Activated CD4-positive, alpha-beta T cell treated with anti-CD3 and anti-CD28 coated beads for 24 hours (primary cell): ENCODE measurements around the gene ANO3.
"Not testable (repeated sequence)": the region's sequence is repeated elsewhere in the genome, so short reads cannot be mapped to it uniquely, and the experiment has no call there.

Experiments
- DNase-seq, 2 donors: peaks; one replicate each; pipeline ENCODE4 v3.0.0-alpha.2; 2020; ENCODE audit warnings: low read depth in 2 of 2

ANO3 gene

DNA sequence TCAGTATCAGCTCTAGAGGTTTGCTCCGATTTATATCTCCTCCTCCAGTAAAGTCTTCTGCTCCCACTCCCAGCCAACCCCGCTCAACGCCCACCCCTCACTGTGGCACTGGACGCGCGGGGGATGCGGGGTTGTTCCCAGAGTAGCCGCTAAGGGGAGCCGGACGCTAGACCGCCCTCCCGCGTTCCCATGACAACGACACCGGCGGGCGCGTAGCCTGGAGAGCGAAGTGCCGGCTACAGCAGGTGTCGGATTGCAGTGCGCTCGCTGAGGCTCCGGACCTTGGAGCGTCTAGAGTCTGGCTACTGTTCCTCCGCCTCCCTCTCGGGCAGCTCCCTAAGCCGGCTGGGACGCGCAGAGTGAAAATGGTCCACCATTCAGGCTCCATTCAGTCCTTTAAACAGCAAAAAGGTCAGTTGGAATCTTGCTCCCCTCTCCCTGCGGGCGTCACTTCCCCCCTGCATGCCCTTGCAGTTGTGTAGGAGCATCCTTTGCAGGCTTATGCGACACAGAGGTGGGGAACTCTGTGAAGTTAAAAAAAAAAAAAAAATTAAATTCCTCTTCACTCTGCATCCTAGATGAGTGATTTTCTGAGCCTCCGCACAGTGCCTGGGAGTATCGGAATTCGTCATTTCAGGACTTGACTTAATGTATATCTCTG is at the start of gene ANO3:
TSS of gene ANO3 (plus strand) at position 220 of the 661 bp plus-strand sequence. CDS start at position 366, 146 bp downstream.
- DNase-seq: no peak

DNA sequence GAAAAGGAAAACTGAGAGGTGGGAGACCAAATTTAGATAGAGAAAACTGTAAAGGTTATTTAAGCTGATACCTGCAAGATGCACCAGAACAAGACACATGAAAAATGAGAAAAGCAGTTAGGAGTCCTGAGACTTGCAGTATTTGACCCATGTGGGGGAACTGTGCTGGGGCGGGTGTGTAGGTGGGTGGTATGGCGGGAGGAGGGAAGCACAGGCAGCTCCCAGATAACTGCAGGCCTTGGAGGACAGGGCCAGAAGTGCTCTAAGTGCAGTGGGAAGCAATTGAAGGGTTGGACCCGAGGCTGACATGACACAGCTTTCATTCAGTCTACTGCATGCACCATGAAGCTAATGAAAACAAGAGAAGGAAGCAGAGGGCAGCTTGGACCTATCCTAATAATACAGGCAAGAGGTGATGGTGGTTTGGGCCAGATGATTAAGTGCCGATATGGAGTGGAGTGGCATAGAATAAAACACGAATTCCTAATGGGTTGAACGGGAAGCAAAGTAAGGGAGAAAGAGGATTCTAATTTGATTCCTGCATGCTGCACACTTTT is 48.0 kb upstream of the ANO3 start:
- no peak for DNase-seq

DNA sequence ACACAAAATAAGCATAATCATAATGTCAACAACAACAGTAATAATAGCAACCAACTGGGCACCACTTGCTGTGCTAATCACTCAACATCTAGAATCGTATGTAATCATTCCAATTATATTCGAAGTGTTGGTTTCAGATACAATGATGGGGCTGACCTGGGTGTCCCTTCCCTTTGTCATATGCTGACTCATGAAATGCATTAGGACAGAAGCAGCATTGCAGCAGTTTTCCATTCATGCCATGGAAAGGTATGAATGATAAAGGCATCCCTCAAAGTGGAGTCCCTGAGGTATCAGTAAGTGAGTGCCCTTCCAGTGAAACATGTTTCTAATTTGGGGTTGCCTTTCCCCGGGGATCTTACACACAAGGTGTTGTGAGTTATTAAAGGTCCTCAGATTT is 46.3 kb upstream of the ANO3 start:
- no peak for DNase-seq

- DNase-seq: no peak
Observed at GRCh38 chr11:26286472-26287066, 45.4 kb upstream of the ANO3 start.

GRCh38 chr11:26287067-26287518 is 44.8 kb upstream of the ANO3 start:
- no peak for DNase-seq

GRCh38 chr11:26297189-26297975 is 34.5 kb upstream of the ANO3 start:
- no peak for DNase-seq

GRCh38 chr11:26316372-26316771 is 15.6 kb upstream of the ANO3 start:
- not testable (repeated sequence) for DNase-seq

DNA sequence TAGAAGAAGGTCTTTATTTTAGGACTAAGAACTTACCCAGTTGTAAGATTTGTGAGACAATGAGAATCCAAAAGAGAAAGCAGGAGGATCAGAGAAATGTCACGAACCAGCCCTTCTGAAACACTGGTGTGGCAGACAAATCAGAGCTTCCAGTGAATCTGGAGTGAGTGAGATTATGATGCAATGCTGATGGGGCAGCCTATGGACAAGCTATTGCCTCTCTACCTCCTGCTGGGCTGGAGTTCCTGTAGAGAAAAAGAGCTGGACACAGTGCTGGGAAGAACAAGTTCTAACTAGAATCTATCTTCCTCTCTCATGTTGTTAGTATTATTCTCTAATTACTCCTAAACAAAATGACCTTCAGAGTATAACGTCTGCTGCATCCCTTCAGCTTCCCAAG is 12.0 kb upstream of the ANO3 start:
- no peak for DNase-seq

DNA sequence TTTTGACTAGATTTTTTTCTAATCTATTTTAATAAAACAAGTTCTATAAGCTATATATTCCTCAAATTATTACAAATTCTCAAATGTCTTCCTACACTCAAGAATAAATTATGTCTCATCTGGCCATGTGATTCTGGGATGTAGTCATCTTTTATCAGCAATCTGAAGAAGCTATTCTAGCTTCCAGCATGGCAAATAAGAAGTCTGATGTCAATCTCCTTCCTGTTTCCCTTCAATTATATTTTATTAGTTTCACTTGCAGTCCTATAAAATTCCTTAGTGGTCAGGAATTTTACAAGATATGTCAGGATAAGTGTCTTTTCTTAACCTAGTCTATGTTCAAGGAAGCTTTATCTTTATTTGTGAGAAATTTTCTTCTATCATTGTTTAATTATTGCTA is 10.4 kb upstream of the ANO3 start:
- no peak for DNase-seq

- no peak for DNase-seq
Observed at GRCh38 chr11:26322335-26323067, 9.4 kb upstream of the ANO3 start.

DNA sequence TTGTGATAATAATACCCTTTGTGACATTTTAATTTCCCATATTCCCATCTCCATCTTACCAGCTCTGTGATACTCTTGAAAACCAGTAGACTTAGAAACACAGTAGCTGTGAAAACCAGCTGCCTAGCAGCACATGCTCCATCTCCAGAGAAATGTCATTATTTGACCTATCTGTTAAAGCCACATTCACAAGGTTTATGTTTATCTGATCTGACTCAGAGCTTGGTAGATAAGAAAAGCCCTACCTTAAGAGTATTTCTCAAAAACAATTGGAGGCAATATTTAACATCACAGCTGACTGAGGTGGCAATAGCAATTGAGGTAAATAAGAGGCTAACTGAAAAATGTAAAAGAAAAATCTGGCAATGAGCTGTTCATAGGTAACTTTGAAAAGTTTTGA is 8.1 kb upstream of the ANO3 start:
- no peak for DNase-seq

DNA sequence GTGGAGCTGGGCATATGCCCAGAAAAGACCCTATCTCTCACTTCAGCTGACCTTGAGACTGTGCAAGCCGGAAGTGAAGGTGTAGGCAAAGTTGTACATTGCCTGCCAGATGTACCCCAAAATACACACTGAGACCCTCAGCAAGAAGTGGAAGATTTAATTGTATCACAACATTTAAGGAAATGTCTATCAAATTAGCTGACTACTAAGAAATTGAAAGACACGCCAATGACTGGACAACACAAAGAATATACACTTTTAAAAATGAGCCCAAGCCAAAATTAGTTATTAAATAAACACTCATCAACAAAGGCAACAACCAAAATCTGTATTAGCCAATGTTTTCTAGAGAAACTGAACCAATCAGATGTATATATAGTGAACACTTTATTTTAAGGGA is 7.7 kb upstream of the ANO3 start:
- DNase-seq: no peak

DNA sequence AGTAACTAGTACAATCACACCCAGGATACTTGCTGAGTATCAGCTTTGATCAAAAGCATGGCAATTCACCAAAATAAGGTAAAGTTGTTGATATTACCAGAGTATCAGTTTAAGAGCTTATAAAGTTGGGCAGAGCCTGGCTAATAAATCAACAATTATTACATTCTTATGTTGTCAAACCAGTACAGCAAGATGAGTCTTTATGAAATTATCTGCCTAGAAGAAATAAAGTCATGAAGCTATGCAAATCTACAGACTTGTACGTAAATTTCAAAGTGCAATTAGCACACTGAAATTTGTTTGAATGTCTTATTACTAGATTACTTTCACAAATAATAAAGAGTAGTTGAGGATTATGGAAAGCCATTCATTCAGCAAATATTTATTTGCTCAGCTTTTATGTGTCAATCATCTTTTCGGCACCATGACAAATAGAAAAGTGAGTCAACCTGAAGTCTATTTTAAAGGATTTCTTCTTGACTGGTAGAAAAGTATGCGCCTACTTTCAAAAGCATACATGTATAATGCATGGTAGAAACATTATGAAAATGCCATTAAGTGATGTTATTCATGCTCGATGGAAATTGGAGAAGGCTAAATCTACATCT is 5.0 kb upstream of the ANO3 start:
- DNase-seq: no peak

DNA sequence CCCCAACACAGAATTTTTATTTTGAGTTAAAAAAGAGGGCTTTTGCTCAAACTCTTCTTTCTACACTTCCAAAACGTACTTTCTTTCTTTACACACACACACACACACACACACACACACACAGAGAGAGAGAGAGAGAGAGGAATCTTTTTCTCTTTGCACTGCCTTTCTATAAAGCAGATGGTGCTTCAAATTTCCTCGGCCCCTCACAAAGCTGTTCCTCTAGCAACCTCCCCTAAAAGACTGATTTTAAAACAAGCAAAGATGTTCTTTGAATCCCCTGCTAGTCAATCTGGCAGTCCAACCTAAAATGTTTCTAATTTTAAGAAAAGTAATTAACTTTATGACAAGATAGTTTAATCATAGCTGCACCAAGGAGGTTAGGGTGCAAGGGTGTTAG is 2.7 kb upstream of the ANO3 start:
- DNase-seq: no peak

DNA sequence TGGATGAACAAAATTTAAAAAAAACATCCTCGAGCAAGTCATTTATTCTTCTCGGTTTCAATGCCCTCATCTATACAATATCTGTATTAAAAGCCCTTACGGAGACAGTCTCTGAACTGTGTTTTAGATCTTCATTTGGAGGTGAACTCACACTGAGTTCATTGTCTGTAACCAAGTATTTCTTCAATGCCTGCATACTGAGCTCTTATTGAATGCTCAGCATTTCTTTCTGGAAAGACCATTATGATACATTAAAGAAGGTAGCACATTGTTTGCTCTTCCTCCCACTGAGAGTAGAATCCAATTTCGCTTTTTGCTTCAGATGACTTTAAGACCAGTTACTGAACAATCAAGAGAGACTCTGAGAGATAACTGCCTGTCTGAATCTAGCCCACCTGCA is 1.7 kb upstream of the ANO3 start:
- DNase-seq: no peak

DNA sequence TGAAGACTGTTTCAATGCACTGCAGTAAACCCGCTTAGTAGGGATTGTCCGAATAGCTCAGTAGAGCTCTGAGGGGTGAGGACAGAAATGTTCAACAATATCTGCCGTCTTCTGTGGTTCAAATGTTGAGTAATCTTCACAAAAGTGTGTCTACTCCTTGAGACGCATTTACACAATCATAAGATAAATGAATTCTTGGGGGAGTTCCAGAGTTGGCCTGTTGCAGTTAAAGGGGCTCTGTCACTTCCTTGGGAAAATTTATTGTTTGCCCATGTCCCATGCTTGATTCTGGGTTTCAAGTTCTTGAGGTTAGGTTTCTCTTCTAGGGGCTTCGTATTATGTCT is 614 bp downstream of the ANO3 start:
- DNase-seq: no peak

- DNase-seq: no peak
Observed at GRCh38 chr11:26333906-26334305, 2.0 kb downstream of the ANO3 start.

GRCh38 chr11:26335903-26336302 is 4.0 kb downstream of the ANO3 start:
- DNase-seq: no peak

DNA sequence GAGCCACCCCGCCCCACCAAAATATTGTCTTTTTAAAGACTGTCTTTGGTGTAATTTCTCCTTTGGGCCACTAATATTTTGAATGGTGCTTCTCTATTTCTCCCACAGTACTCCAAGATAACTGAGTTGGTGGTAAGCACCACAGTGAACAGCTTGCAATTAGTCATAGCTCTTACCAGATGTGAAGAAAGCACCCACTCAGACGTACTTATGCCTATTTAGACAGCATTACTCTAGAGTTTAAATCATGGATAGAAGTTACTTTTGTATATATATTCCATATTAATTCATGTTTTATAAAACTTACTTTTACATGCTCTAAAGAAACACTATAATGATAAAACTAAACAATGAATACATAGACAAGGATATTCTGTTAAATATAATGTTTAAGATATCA is 12.7 kb downstream of the ANO3 start:
- no peak for DNase-seq

GRCh38 chr11:26348776-26349175 is 16.8 kb downstream of the ANO3 start:
- no peak for DNase-seq

DNA sequence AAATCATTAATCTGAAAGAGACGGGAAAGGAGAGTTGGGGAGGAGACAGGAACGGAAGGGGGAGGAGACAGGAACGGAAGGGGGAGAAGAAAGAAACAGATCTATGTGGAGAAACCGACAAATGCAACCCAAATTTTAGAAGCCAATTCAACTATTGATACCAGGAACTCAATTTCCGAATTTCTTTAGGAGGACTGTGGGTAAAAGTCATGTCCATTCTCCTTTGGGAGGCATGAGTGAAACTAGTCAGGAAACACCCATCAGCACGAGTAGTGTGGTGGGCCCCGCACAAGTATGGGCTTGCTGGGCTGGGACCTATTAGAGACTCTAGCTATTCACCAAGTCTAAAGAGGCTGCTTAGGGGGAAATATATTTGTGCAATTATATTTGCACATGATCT is 18.1 kb downstream of the ANO3 start:
- DNase-seq: no peak

GRCh38 chr11:26353010-26353409 is 21.1 kb downstream of the ANO3 start:
- DNase-seq: no peak
